ENCODE measurements around the gene ZNF101.
A peak's percentile ranks its signal among the peaks of the same experiment; 100 is the strongest.

Gene ZNF101

DNA sequence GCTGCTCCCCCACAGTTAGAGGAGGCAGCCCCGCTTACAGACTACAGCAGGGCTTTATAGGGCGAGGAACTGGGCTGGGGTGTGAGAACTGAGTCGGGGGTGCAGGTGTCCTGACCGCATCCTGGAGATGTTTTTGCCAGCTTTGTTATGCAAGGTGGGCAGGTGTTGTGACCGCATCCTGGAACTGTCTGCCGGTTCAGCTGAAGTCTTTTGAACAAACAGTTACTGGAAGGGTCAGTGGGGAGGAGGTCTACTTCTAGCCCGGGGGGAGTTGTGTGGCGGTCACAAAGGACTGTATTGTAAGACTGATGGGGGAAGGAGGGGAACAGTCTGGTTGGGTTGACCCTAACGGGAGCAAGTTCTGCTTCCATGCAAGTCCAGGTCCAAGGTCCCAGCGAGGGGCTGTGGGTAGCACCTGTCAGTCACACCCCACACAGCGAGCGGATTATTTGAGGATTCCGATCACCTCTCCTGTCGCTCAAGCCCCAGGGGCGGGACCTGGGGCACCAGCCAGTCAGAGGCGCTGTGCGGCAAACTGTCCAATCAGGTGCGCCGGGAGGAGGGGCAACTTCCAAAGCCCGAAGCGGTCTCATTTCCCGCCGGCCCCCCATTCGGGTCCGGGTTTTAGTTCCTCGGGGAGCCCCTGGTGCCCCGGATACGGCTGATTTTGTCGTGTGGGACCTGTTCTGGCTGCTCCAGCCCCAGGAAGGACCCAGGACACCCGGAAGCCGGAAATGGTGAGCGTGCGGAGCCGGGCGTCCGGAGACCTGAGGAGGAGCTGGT lies at the start of gene ZNF101:
TSS of gene ZNF101 (plus strand) at position 610 of the 783 bp plus-strand sequence. CDS start at position 735, 125 bp downstream.
- DNase-seq = peak; percentile 95

DNA sequence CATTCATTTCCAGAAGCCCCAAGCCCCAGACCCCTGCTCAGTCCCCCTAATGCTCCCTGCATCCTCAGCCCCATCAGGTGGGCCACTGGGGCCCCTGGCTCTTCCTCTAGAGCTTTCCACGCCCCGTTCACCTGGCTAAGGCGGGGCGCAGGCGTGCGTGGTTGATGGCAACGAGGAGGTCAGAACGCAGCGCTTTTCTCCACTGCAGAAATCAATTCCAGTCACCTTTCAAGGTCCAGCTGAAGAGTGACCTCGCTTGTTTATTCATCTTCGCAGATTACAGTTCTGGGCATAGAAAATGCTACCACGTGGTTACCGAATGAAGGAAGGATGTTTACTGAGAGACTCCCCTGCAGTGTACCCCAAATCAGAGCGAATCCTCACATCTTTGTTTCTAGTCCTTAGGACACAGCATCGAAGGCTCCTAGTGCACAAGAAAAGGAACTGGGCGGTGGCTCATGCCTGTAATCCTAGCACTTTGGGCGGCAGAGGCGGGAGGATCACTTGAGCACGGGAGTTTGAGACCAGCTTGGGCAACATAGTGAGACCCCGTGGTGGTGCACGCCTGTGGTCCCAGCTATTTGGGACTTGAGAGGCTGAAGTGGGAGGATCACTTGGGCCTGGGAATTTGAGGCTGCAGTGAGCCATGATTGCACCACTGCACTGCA lies 49.3 kb upstream of the ZNF101 start:
- peak; percentile 38 for DNase-seq

DNA sequence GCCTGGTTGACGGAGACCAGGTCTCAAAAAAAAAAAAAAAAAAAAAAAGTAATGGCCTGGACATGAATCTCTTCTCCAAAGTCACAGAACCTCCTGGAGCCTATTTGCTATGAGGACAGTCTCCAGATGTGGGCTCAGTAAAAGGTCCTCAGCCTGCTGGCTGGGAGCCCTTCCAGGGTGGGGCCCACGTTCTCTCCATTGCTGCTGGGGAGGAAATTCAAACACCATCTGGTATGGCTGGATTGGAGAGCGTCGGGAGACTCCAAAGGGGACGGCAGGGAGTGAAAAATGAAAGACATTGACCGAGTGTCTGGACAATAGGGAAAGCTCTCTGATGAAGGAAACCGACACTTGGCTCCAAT lies 48.8 kb upstream of the ZNF101 start:
- no peak for DNase-seq

DNA sequence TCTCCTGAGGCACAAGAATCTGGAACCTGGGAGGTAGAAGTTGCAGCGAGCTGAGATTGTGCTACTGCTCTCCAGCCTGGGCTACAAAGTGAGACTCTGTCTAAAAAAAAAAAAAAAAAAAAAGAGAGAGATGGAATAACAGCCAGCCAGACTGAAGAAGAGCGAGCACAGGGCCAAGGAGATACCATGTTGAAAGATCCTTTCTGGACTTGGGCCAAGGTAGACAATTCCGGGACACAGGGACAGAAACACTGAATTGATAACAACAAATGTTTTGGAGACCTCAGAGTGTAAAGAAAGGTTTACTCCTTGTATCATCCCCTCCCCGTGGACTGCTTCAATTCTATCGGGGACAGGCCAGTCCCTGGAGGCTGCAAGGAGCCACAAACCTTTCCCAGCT lies 45.3 kb upstream of the ZNF101 start:
- no peak for DNase-seq

DNA sequence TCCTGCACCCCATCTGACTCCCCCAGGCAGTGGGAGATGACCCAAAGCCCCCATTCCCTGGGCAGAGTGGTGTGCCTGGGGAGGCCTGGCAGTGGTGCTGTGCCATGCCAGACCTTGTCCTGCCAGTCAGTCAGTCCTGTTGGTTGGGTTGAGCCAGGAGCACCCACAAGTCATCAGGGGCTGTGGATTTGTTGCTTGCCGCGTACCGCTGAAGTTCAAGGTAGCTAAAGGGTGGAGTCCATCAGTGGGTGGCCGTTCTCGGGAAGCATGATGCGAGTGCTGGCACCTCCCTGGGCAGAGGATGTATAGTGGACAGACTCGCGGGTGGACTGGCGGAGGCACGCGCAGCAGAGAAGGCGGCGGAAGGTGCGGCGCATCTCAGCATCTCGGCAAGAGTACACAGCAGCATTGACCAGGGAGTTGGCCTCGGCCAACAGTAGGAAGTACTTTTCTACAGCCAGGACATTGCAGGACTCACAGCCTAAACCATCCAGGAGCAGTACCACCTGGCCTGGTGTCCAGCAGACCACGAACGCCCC lies 44.5 kb upstream of the ZNF101 start:
- no peak for DNase-seq

DNA sequence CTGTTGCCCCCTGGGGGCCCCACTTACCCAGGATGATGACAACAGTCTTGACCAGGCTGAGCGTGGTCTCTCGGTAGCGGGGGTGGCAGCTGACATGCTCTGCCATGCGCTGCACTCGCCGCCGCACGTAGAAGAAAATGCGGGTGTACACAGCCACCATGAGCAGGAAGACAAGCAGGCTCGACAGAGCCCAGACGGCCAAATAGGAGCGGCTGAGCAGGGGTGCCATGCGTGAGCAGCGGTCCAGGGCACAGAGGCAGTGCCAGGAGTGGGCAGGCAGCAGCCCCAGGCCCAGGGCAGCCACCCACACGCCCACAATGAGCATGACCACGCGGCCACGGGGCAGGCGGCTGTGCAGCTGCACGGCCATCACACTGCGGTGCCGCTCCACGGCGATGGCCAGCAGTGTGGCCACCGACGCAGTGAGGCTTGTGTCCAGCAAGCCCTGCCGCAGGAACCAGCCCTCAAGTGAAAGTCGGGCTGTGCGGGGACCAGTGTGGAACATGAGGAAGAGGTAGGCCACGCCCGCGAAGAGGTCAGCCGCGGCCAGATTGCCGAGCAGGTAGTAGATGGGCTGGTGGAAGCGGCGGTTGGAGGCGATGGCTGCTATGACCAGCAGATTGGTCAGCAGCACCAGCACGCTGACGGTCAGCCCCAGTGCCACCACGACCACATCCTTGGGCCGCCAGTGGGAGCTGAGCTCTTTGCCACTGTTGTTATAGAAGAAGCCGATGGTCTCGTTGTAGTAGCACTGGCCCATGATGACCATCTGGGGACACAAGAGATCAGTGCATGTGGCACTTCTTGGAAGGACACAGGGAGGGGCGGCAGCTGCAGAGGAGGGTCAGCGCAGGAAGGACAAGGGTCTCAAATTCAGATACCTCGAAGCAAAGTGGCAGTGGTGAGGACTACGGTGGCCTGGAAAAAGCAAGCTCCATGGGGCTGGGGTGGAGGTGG lies 41.8 kb upstream of the ZNF101 start:
- DNase-seq = no peak

DNA sequence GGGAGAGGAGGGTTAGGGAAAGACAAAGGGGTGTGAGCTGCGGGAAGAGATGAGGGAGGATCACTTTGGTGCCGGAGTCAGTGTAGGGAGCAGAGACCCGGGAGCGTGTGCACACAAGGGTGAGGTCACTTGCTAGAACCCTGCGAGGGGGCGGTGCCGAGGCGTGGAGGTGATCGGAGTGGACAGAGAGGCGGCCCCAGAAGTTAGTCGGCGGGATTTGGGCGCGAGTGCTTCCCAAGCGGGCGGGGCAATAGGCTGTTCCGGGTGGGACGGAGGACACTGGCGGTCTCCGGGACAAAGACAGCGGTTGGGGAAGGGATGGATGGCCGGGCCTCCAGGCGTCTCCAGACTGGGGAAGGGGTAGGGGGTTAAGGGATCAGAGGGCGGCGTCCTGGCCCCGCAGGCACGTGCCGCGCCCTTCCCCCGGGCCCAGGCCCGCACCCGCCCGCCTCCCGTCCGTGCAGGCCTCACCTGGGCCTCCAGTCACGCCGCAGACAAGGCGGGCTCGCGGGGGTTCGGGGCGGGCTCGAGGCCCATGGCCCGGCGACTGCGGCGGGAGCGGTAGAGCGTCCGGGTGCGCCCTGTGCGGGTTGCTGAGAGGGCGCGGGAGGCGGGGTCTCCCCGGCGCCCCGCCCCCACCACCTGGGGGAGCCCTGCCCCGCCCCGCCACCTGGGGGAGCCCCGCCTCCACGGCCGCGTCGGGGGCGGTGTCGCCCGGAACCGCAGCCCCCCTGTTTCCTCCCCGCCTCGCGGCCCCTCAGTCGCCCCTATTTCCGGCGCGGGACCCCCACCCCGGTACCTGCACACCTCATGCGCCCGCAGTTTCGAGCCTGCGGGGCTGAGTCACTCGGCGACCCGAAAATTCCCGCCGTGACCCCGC lies 40.8 kb upstream of the ZNF101 start, which contains the start of gene LPAR2:
TSS of gene LPAR2 (minus strand) at position 600 of the 880 bp plus-strand sequence. CDS start 945 bp downstream, outside the sequence.
- no peak for DNase-seq

DNA sequence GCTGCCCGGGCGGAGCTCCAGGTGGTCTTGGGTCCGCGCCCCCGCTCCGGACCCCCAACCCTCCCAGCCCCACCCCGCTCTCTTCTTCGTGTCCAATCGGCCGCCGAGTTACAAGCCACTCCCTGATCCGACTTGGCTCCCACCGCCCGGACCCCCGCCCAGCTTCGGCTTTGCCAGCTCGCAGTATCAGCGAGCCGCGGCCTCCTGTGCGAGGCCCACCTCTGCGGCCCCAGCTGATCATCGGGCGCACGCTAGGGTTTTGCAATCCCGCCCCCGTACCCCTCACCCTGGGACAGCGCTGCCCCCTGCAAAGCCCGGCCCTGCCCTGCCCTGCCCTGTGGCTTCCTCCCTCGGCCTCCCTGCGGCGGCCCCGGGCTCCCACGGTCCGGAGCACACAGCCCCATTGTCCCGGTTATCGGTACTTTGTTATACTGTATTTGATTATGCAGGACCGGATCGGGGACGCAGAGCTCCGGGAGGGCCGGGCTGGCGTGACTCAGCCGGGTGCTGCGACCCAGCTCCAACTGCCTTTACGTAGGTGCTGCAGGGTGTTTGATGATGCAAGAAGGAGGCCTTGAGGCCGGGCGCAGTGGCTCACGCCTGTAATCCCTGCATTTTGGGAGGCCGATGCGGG lies 40.0 kb upstream of the ZNF101 start:
- DNase-seq = peak; percentile 67

DNA sequence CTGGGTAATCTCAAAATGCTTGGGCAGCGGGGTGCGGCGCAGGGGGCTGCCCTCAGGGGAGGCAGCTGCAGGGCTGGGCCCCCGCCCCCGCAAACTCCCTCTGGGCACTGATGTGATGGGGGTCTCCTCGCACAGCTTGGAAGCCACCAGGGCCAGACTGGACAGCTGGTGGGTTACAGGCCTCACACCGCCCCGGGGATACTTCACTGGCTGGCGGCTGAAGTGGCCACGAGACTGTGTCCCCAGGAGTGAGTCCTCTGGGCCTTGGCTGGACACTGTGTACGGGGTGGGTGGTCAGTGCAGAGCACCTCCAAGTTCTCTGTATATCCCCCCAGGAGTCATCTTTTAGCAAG lies 38.6 kb upstream of the ZNF101 start:
- DNase-seq = no peak

DNA sequence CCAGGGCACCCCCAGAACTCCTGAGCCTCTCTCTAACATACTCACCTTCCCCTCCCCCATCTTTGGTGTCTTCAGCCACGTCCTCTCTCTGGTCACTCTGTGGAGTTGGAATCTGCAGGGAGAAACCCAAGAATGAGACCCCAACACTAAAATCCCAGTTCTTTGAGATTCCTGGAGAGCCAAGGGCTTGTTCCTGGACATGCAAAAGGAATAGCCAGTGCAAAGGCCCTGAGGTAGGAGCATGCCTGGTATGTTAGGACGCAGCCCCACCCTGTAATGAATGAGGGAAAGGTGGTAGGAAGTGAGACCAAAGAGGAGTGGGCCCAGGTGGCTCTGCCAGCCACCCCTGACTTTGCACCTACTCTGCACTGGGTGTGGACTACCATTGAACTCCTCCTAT lies 38.2 kb upstream of the ZNF101 start:
- no peak for DNase-seq

DNA sequence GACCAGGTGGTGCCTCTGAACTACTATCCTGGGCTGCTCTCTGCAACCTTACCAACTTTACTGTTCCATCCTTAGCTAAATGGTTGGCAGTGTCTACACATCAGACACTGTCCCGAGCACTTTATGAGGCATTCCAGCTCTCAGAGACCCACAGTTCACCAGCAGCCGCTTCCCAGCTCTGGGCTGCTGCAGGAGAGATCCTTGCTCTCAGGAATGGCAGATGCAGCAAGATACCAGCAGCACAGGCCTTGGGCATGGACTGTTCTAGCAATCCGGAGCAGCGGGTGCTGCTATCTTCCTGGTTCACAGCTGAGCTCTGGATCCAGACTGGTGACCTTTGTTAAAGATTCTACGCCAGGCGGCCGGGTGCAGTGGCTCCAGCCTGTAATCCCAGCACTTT lies 37.3 kb upstream of the ZNF101 start:
- DNase-seq = no peak

DNA sequence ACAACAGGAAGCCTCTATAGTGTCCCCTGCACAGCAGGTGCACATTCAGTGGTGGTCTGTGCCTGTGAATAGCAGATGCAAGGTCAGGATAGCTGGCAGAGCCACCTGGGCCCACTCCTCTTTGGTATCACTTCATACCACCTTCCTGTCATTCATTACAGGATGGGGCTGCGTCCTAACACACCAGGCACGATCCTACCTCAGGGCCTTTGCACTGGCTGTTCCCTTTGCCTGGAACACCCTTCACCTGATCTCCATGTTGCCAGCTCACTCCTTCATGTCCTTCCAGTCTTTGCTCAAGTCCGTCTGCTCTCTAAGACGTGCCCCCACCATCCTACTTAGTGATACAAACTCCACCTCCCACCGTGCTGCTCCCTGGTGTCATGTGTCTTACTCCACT lies 36.0 kb upstream of the ZNF101 start:
- no peak for DNase-seq

DNA sequence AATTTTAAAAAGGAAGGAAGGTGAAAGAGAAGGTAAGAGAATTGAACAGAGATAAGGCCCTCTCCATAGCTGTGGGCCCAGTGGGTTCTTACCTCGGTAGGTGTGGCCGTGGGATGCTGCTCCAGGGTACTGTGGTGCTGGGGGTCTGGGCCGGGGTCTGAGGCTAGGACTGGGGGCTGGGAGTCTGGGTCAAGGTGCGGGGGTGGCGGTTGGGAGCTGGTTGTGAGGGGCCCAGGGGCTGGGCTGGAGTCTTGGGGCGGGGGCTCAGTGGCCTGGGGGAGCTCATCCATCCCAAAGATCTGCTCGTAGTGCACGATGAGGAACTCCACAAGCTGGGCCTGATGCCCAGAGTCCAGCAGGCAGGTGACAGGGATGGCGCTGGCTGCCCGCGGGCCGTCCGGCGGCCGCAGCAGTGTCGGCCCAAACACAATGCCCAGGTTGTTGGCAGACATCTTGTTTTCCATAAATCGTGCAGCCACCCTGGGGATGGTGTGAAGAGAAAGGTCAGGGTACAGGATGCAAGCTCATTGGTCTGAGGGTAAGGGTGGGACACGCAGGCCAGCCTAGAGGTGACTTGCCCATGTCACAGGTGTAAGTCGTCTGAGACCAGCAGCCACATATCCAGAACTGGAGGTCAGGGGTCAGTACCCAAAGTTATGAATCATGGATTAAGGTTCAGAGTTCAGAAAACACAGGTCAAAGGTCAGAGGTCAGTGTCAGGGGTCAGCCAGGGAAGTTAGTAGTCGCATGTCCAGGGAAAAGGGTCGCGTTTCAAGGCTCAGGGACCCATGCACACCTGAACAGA lies 34.7 kb upstream of the ZNF101 start:
- no peak for DNase-seq

DNA sequence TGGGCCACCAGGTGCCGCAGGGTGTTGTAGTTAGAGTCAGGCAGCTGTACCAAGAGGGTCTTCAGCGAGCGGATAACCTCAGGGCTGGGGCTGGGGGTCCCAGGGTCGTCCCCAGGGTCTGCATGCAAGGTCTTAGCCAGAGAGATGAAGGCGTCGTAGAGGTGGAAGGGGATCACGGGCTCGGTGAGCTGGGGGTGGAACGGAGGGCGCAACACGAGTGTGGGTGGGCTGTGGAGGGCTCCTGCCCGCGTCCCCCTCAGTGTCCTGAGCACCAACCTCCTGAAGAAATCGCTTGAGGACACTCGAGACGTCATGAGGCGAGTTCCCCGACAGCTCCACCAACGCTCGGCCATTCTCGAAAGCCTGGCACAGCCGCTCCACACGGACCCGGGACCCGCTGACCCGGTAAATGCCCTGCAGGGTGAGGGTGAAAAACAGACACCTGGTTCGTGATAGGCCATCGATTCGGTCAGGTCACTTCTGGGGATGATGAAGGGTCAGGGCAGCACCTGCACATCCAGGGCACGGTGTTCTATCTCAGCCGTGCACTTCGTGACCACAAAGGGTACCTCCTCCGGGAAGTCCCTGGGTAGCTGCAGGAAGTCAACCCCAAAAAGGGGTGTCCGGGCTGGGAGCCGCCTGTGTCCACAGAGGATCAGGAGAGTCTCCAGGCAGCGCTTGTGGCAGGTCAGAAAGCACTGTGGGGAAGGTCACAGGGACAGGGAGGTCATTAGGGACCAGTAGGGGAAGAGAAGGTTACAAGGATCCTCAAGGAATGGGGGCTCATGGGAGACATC lies 33.9 kb upstream of the ZNF101 start:
- no peak for DNase-seq

DNA sequence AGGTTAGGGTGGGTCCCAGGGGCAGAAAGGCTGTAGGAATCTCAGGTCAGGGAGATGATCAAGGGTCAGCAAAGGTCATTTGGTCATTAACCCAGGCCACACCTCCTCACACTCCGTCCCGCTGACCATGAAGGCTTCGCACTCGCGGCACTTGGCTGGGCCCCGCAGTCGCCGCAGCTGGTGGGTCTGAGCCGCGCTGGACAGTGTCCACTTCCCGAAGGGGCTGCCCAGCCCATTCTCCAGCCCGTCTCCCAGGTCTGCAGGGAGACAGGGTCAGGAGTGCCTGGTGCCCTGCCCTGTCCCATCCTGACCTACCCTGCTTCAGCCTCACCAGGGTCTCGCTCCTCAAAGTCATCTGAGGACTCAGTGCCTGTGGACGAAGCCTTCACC lies 33.3 kb upstream of the ZNF101 start:
- DNase-seq = no peak

DNA sequence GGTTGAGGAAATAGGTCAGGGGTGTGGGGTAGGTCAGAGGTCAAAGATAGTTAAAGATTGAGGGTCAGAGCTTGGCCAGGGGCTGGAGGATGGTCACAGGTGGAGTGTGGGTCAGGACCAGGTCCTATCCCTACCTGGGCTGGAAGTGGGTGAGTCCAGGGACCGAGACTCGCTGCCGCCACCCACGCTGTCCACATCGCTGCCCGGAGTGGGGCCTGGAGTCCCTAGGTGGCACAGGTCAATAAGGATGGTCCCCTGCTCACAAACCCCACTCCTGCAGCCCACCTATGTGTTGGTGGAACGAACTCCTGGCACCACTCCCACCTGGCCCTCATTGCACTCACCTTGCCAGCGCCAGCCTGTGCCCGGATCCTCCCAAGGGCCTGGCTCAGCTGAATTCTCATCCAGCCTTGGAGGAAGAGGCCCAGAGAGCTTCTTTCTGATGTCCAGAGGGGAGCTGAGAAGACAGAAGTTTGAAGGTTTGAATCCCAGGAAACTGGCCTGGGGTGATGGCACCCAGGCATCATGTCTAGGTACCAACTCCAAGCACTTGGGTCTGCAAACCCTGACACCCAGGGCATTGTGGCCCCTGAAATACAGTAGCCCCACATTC lies 32.0 kb upstream of the ZNF101 start:
- no peak for DNase-seq

DNA sequence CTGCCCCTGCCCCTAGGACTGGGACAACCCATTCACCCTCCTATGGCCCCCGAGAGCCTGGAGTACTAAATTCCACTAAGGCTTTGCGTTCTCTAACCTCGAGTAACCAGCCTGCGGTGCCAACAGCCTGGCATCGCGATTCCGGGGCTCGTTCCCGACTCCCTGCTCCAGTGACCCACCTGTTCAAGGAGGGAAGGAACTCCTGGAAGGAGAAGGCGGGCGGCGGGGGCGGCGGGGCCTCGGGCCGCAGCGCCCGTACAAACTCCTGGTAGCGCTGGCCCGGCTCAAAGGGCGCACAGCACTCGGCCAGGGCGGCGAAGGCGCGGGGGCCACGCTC lies 31.5 kb upstream of the ZNF101 start:
- no peak for DNase-seq

DNA sequence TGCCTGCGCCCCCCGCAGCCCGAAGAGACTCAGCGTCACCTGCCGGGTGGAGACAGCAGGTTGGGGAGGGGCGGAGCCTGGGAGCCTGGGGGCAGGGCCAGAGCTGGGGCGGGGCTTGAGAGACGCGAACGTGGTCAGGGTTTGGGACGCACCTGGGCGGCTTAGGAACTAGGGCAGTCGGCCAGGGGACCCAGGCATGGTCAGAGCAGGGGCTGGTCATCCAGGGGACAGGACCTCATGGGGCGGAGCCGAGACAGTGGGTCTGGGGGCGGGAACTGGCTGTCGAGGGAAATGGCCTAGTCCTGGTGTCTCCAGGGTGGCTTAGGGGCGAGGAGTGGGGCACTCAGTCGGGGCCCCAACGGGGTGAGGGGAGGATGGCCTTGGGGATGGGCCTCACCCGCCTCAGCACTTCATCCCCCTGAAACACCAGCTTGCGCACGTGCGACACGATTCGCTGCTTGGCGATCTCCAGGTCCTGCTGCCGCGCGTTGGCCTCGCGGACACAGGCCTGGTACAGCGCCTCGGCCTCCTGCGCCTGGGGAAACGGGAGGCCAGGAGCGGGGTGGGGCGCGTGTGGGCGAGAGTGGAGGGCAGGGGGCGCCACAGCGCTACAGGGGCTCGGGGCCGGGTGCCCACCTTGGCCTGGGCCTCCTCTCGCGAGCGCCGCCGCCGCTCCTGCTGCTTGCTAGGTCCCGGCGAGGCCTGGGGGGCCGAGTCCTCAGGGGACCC lies 31.0 kb upstream of the ZNF101 start:
- DNase-seq = no peak

Measured in inflammatory macrophage treated with lipopolysaccharide for 4 hours (primary cell).